NT2/D1 (cell line): ENCODE results near the gene NLRP1.
"Not testable (repeated sequence)": the region's sequence is repeated elsewhere in the genome, so short reads cannot be mapped to it uniquely, and the experiment has no call there.

Experiments
- DNase-seq: peaks from one replicate; pipeline ENCODE4 v3.0.0-alpha.2; 2011; ENCODE audit warnings: low read depth, low spot score
- H3K27me3 ChIP-seq: 2 replicates; pipeline ENCODE4 v1.6.0; 2011; ENCODE audit warnings: mild to moderate bottlenecking; ENCODE audit not compliant: insufficient read length, insufficient read depth
- H3K36me3 ChIP-seq: 2 replicates; pipeline ENCODE4 v1.6.1; 2011; ENCODE audit warnings: mild to moderate bottlenecking, low read length, mixed read lengths; ENCODE audit not compliant: insufficient read depth, insufficient read length
- H3K4me1 ChIP-seq: 2 replicates; pipeline ENCODE4 v1.5.1; 2011; ENCODE audit not compliant: insufficient read depth, insufficient read length
- H3K4me3 ChIP-seq: 2 replicates; pipeline ENCODE4 v1.5.1; 2011; ENCODE audit warnings: low read depth; ENCODE audit not compliant: insufficient read length
- H3K9ac ChIP-seq: 2 replicates; pipeline ENCODE4 v1.6.0; 2011; ENCODE audit warnings: low read depth; ENCODE audit not compliant: insufficient read length
- H3K9me3 ChIP-seq: 2 replicates; pipeline ENCODE4 v1.5.1; 2011; ENCODE audit warnings: mild to moderate bottlenecking, low read length; ENCODE audit not compliant: insufficient read depth
- SUZ12 ChIP-seq: IDR thresholded peaks from 2 replicates; pipeline ENCODE4 v1.6.1; 2011; ENCODE audit not compliant: insufficient read length, insufficient read depth; ENCODE audit errors: extremely low read depth
- YY1 ChIP-seq: IDR thresholded peaks from 2 replicates; pipeline ENCODE4 v1.6.1; 2011; ENCODE audit not compliant: insufficient read length, insufficient read depth
- ZNF274 ChIP-seq: IDR thresholded peaks from 2 replicates; pipeline ENCODE4 v1.6.1; 2011; ENCODE audit warnings: mild to moderate bottlenecking, low read depth, low read length

Gene NLRP1

GRCh38 chr17:5580969-5581368 lies 3.3 kb downstream of the NLRP1 start:
- H3K27me3 ChIP-seq, result no peaks in the 10 kb centered on the region
- no peak for DNase-seq
- H3K4me3 ChIP-seq, result no peak overlapping the region
- no peaks in the 10 kb centered on the region for H3K36me3 ChIP-seq
- peaks cover 8% of the 10 kb centered on the region for H3K4me1 ChIP-seq
- no peak for TF ChIP-seq SUZ12
- TF ChIP-seq ZNF274, result no peak
- no peak for TF ChIP-seq YY1
- H3K9ac ChIP-seq, result no peak overlapping the region
- no peaks in the 10 kb centered on the region for H3K9me3 ChIP-seq

GRCh38 chr17:5580367-5580766 lies 3.9 kb downstream of the NLRP1 start:
- no peak overlapping the region for H3K4me3 ChIP-seq
- no peak for DNase-seq
- H3K36me3 ChIP-seq, result no peaks in the 10 kb centered on the region
- H3K9me3 ChIP-seq, result no peaks in the 10 kb centered on the region
- H3K27me3 ChIP-seq, result no peaks in the 10 kb centered on the region
- peaks cover 8% of the 10 kb centered on the region for H3K4me1 ChIP-seq
- TF ChIP-seq ZNF274, result no peak
- no peak for TF ChIP-seq SUZ12
- no peak for TF ChIP-seq YY1
- H3K9ac ChIP-seq, result no peak overlapping the region

GRCh38 chr17:5578768-5579167 lies 5.5 kb downstream of the NLRP1 start:
- DNase-seq, H3K9me3 ChIP-seq, H3K4me3 ChIP-seq, H3K4me1 ChIP-seq, H3K9ac ChIP-seq, H3K27me3 ChIP-seq, H3K36me3 ChIP-seq: not testable (repeated sequence)

- not testable (repeated sequence) for H3K9ac ChIP-seq, H3K4me3 ChIP-seq, H3K4me1 ChIP-seq, DNase-seq, H3K27me3 ChIP-seq, H3K36me3 ChIP-seq
- peaks cover 12% of the 10 kb centered on the region; the same call in 1 of the 2 replicates for H3K9me3 ChIP-seq
Observed at GRCh38 chr17:5573017-5573416, 11.3 kb downstream of the NLRP1 start.

GRCh38 chr17:5571281-5571680 lies 13.0 kb downstream of the NLRP1 start:
- Histone ChIP-seq H3K4me1 (no peaks in the 10 kb centered on the region), H3K9ac (no peak overlapping the region), H3K36me3 (no peaks in the 10 kb centered on the region), H3K27me3 (no peaks in the 10 kb centered on the region), H3K9me3 (peaks cover 12% of the 10 kb centered on the region; the same call in 1 of the 2 replicates), H3K4me3 (no peak overlapping the region)
- no peak for DNase-seq
- TF ChIP-seq YY1 (no peak), ZNF274 (no peak), SUZ12 (no peak)

GRCh38 chr17:5565808-5566207 lies 18.5 kb downstream of the NLRP1 start:
- Histone ChIP-seq H3K27me3 (no peaks in the 10 kb centered on the region), H3K9me3 (no peaks in the 10 kb centered on the region), H3K36me3 (no peaks in the 10 kb centered on the region), H3K9ac (no peak overlapping the region), H3K4me3 (no peak overlapping the region), H3K4me1 (no peaks in the 10 kb centered on the region)
- TF ChIP-seq ZNF274 (no peak), YY1 (no peak), SUZ12 (no peak)
- DNase-seq, result no peak

- TF ChIP-seq YY1, result no peak
- TF ChIP-seq ZNF274, result no peak
- no peak for TF ChIP-seq SUZ12
Observed at GRCh38 chr17:5563456-5563855, 20.9 kb downstream of the NLRP1 start.

GRCh38 chr17:5562661-5563360 lies 21.5 kb downstream of the NLRP1 start:
- H3K27me3 ChIP-seq, result no peaks in the 10 kb centered on the region
- no peaks in the 10 kb centered on the region for H3K4me1 ChIP-seq
- no peaks in the 10 kb centered on the region for H3K9me3 ChIP-seq
- H3K4me3 ChIP-seq, result no peak overlapping the region
- H3K9ac ChIP-seq, result no peak overlapping the region
- no peaks in the 10 kb centered on the region for H3K36me3 ChIP-seq
- no peak for DNase-seq
- no peak for TF ChIP-seq SUZ12
- no peak for TF ChIP-seq YY1
- TF ChIP-seq ZNF274, result no peak

More at GRCh38 chr17:5563456-5563855, 20.9 kb downstream of the NLRP1 start:
- no peaks in the 10 kb centered on the region for H3K9me3 ChIP-seq
- no peak overlapping the region for H3K4me3 ChIP-seq
- H3K36me3 ChIP-seq, result no peaks in the 10 kb centered on the region
- no peak for DNase-seq
- no peaks in the 10 kb centered on the region for H3K27me3 ChIP-seq
- no peaks in the 10 kb centered on the region for H3K4me1 ChIP-seq
- no peak overlapping the region for H3K9ac ChIP-seq
